Measurements from ENCODE around the gene ADAMTSL2.

The ADAMTSL2 gene

DNA sequence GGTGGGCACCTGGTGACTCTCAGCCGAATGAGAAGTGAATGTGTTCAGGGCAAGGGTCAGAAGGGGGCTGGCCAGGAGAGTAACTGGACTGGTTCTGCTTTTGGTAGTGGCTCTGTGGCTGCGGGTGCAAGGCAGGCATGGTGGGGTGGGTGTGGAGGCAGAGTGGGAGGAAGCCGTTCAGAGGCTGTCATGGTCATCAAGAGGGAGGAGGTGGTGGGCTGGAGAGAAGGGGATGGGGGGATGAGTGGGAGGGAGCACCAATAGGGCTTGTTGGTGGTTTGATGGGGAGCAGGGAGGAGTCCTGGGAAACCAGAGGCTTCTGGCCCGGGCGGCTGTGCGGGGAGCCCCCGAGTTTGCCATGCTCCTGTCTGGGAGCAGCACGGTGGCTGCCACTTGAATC is 61.4 kb downstream of the ADAMTSL2 start:
- H3K79me2 ChIP-seq (ENCODE audit: control insufficient read depth, low read length) = no peaks in the 10 kb centered on the region
- no peaks in the 10 kb centered on the region for H3K9me2 ChIP-seq (replicated peaks; ENCODE audit: control insufficient read depth, low read length)
- no peak overlapping the region for H3K4me3 ChIP-seq (ENCODE audit: low read length)
- H3F3A ChIP-seq (ENCODE audit: control insufficient read depth, insufficient read depth) = no peaks in the 10 kb centered on the region
- no peaks in the 10 kb centered on the region for H3K36me3 ChIP-seq (ENCODE audit: control insufficient read depth, low read length)
- H3K4me2 ChIP-seq (ENCODE audit: low read length) = no peak overlapping the region
- no peaks in the 10 kb centered on the region for H3K27me3 ChIP-seq (ENCODE audit: control insufficient read depth, low read length)
- H3K4me1 ChIP-seq (ENCODE audit: control insufficient read depth, low read length) = no peaks in the 10 kb centered on the region
- peaks cover 26% of the 10 kb centered on the region for H3K9me3 ChIP-seq (ENCODE audit: control insufficient read depth, insufficient read depth, low read length)
- no peak overlapping the region for H3K27ac ChIP-seq (ENCODE audit: low read depth, low read length)
- no peaks in the 10 kb centered on the region for H4K20me1 ChIP-seq (ENCODE audit: control insufficient read depth, insufficient read depth, low read depth, low read length)
- TF ChIP-seq CTCF (IDR thresholded peaks at IDR 0.05; ENCODE audit: low read depth, low read length, poor library complexity, severe bottlenecking) (no peak), EZH2phosphoT487 (IDR thresholded peaks at IDR 0.05; ENCODE audit: borderline replicate concordance, low read length) (no peak)

GRCh38 chr9:133597316-133597957 is 62.9 kb downstream of the ADAMTSL2 start:
- no peaks in the 10 kb centered on the region for H3K27me3 ChIP-seq (ENCODE audit: control insufficient read depth, low read length)
- no peak overlapping the region for H3K4me2 ChIP-seq (ENCODE audit: low read length)
- no peak overlapping the region for H3K4me3 ChIP-seq (ENCODE audit: low read length)
- H3K9me3 ChIP-seq (ENCODE audit: control insufficient read depth, insufficient read depth, low read length) = peaks cover 26% of the 10 kb centered on the region
- H3K79me2 ChIP-seq (ENCODE audit: control insufficient read depth, low read length) = no peaks in the 10 kb centered on the region
- no peaks in the 10 kb centered on the region for H3K9me2 ChIP-seq (replicated peaks; ENCODE audit: control insufficient read depth, low read length)
- H3F3A ChIP-seq (ENCODE audit: control insufficient read depth, insufficient read depth) = no peaks in the 10 kb centered on the region
- no peaks in the 10 kb centered on the region for H4K20me1 ChIP-seq (ENCODE audit: control insufficient read depth, insufficient read depth, low read depth, low read length)
- no peak for TF ChIP-seq EZH2phosphoT487 (IDR thresholded peaks at IDR 0.05; ENCODE audit: borderline replicate concordance, low read length)
- TF ChIP-seq CTCF (IDR thresholded peaks at IDR 0.05; ENCODE audit: low read depth, low read length, poor library complexity, severe bottlenecking) = no peak
- H3K36me3 ChIP-seq (ENCODE audit: control insufficient read depth, low read length) = no peaks in the 10 kb centered on the region
- no peaks in the 10 kb centered on the region for H3K4me1 ChIP-seq (ENCODE audit: control insufficient read depth, low read length)
- H3K27ac ChIP-seq (ENCODE audit: low read depth, low read length) = no peak overlapping the region

DNA sequence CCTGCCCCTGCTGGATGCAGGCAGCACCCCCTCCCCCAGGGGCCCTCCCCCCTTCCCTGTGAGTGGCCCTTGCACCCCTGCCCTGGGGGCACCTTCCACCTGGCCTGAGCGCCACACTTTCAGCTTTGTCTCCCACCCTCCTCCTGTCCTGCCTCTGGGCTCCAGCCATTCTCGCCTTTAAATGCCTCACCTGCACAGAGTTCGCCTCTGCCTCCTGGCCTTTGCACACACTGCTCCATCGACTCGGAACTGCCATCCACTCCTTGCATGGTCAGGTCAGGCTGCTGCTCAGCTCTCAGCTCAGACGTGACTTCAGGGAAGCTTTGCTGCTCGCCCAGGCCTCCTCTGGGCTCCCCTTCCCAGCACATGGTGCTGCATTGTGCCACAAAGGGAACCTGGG is 64.5 kb downstream of the ADAMTSL2 start:
- peaks cover 1% of the 10 kb centered on the region for H3K4me1 ChIP-seq (ENCODE audit: control insufficient read depth, low read length)
- no peaks in the 10 kb centered on the region for H3K9me2 ChIP-seq (replicated peaks; ENCODE audit: control insufficient read depth, low read length)
- no peaks in the 10 kb centered on the region for H3K27me3 ChIP-seq (ENCODE audit: control insufficient read depth, low read length)
- H3K27ac ChIP-seq (ENCODE audit: low read depth, low read length) = no peak overlapping the region
- H3K4me2 ChIP-seq (ENCODE audit: low read length) = no peak overlapping the region
- no peaks in the 10 kb centered on the region for H3K36me3 ChIP-seq (ENCODE audit: control insufficient read depth, low read length)
- peaks cover 26% of the 10 kb centered on the region for H3K9me3 ChIP-seq (ENCODE audit: control insufficient read depth, insufficient read depth, low read length)
- no peak overlapping the region for H3K4me3 ChIP-seq (ENCODE audit: low read length)
- H3K79me2 ChIP-seq (ENCODE audit: control insufficient read depth, low read length) = no peaks in the 10 kb centered on the region
- no peaks in the 10 kb centered on the region for H4K20me1 ChIP-seq (ENCODE audit: control insufficient read depth, insufficient read depth, low read depth, low read length)
- H3F3A ChIP-seq (ENCODE audit: control insufficient read depth, insufficient read depth) = no peaks in the 10 kb centered on the region
- TF ChIP-seq EZH2phosphoT487 (IDR thresholded peaks at IDR 0.05; ENCODE audit: borderline replicate concordance, low read length) (no peak), CTCF (IDR thresholded peaks at IDR 0.05; ENCODE audit: low read depth, low read length, poor library complexity, severe bottlenecking) (no peak)

Measured in DOHH2 (cell line).